Ovary (tissue), 3 donors: ENCODE measurements around the gene NBEAL2.

ENCODE experiments used
- POLR2A ChIP-seq: fragments of 450-650 bp; IDR thresholded peaks from one replicate; pipeline ENCODE4 v1.6.1; 2017; ENCODE audit warnings: antibody characterized with exemption, mild to moderate bottlenecking, moderate library complexity
- TF ChIP-seq, protein P1 (sequence below), 3 donors: fragments of 450-650 bp in 2 of 3; fragments of 200-600 bp in 1 of 3; IDR thresholded peaks; one replicate each; pipeline versions ENCODE4 v1.5.1 to v1.8.0; 2016 to 2022; ENCODE audit warnings: antibody characterized with exemption in 3 of 3, mild to moderate bottlenecking in 1 of 3
- donor health status: DM: no; HTN: no; CAD: no.

DNA sequence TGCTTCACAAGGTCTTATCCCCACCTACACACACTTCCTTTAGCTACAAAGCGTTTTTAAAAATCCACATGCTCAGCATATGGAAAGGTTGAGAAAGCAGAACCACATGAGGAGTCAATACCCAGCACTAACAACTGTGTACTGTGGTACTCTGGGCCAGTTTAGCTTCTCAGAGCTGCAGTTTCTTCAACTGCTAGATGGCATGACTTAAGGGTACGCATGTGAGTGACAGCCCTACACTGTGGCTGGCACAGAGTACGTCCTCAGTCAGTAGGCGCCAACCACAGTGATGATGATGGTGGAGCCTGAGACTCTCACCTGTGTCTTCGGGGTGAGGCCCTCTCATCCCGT lies 20.3 kb upstream of the NBEAL2 start:
- TF ChIP-seq, protein P1, sequence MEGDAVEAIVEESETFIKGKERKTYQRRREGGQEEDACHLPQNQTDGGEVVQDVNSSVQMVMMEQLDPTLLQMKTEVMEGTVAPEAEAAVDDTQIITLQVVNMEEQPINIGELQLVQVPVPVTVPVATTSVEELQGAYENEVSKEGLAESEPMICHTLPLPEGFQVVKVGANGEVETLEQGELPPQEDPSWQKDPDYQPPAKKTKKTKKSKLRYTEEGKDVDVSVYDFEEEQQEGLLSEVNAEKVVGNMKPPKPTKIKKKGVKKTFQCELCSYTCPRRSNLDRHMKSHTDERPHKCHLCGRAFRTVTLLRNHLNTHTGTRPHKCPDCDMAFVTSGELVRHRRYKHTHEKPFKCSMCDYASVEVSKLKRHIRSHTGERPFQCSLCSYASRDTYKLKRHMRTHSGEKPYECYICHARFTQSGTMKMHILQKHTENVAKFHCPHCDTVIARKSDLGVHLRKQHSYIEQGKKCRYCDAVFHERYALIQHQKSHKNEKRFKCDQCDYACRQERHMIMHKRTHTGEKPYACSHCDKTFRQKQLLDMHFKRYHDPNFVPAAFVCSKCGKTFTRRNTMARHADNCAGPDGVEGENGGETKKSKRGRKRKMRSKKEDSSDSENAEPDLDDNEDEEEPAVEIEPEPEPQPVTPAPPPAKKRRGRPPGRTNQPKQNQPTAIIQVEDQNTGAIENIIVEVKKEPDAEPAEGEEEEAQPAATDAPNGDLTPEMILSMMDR (IDR thresholded peaks at IDR 0.05), result no peak
- TF ChIP-seq POLR2A, result no peak
